GM12878 (cell line): ENCODE results near the gene C2orf68. TPM values are rescaled to one million over a fixed set of nuclear protein-coding genes. Genes with fewer than 3 reads are reported as not detected.

Source experiments
- ATAC-seq: fragments of 200-7000 bp; cut with Tn5 transposase; 3 replicates; pipeline ENCODE4 v1.9.1; 2020; ENCODE audit warnings: mild to moderate bottlenecking, moderate library complexity
- BruUV-seq: library from RNA; stranded (reverse); fragments of 400-500 nt; replicated peaks from 2 replicates; lab custom pipeline; 2021; lab: Mats Ljungman, UMichigan
- CTCF ChIA-PET: fragments of 300-600 bp; sonication (Branson Sonifier 250); formaldehyde crosslinking; extraction: SDS; loops from one replicate; lab custom pipeline; 2021; ENCODE audit warnings: inconsistent platforms; lab: Yijun Ruan, JAX
- POLR2A ChIA-PET: fragments of 350-600 bp; formaldehyde crosslinking; extraction: SDS; loops from one replicate; lab custom pipeline; 2021; ENCODE audit warnings: inconsistent platforms; lab: Charles Lee
- RAD21 ChIA-PET: fragments of 300-600 bp; sonication (Branson Sonifier 250); formaldehyde crosslinking; loops from one replicate; lab custom pipeline; 2023; ENCODE audit warnings: antibody characterized with exemption; ENCODE audit not compliant: unreplicated experiment; lab: Charles Lee
- SMC1A ChIA-PET: fragments of 300-600 bp; sonication (Branson Sonifier 250); formaldehyde crosslinking; loops from one replicate; lab custom pipeline; 2023; ENCODE audit not compliant: unreplicated experiment, uncharacterized antibody; lab: Charles Lee
- DNase-seq: peaks from one replicate; pipeline ENCODE4 v3.0.0-alpha.2; 2011; ENCODE audit warnings: low read depth, low spot score
- FAIRE-seq: peaks from 3 replicates; lab custom pipeline; 2011; peaks lifted over from hg19 to GRCh38; lab: Jason Lieb, UNC
- H2AFZ ChIP-seq: 2 replicates; pipeline ENCODE4 v1.6.0; 2011; ENCODE audit warnings: low read depth, low read length, control low read depth; ENCODE audit not compliant: control insufficient read depth
- H3K27ac ChIP-seq: 2 replicates; pipeline ENCODE4 v1.5.1; 2011; ENCODE audit warnings: control low read depth; ENCODE audit not compliant: control insufficient read depth, insufficient read depth
- H3K27me3 ChIP-seq, 2 experiments: replicated peaks in 1 of 2; 2 replicates each; pipeline versions ENCODE4 v1.6.0 to v1.6.1; 2011; ENCODE audit warnings: low read length in 1 of 2; ENCODE audit not compliant: control insufficient read depth in 2 of 2, insufficient read depth in 2 of 2
- H3K36me3 ChIP-seq, 2 experiments: 2 replicates each; pipeline ENCODE4 v1.5.1; 2011; ENCODE audit warnings: low read length in 1 of 2; ENCODE audit not compliant: control insufficient read depth in 2 of 2, insufficient read depth in 2 of 2
- H3K4me1 ChIP-seq: 2 replicates; pipeline ENCODE4 v1.6.1; 2011; ENCODE audit warnings: mild to moderate bottlenecking, low read length, moderate library complexity, mixed read lengths; ENCODE audit not compliant: control insufficient read depth, insufficient read depth
- H3K4me2 ChIP-seq: 2 replicates; pipeline ENCODE4 v1.6.0; 2011; ENCODE audit warnings: control low read depth; ENCODE audit not compliant: control insufficient read depth, insufficient read depth
- H3K4me3 ChIP-seq: fragments of 200-600 bp; sonication (generic); 2 replicates; pipeline ENCODE4 v1.5.1; 2016
- H3K79me2 ChIP-seq: 2 replicates; pipeline ENCODE4 v1.6.0; 2011; ENCODE audit warnings: low read length; ENCODE audit not compliant: control insufficient read depth, insufficient read depth
- H3K9ac ChIP-seq: 2 replicates; pipeline ENCODE4 v1.8.0; 2011; ENCODE audit warnings: low read length, control low read depth, mixed read lengths; ENCODE audit not compliant: control insufficient read depth, insufficient read depth
- H3K9me3 ChIP-seq: replicated peaks from 3 replicates; pipeline ENCODE4 v1.5.1; 2011; ENCODE audit warnings: mild to moderate bottlenecking, low read length; ENCODE audit not compliant: control insufficient read depth, insufficient read depth
- H4K20me1 ChIP-seq: 2 replicates; pipeline ENCODE4 v1.6.0; 2011; ENCODE audit not compliant: control insufficient read depth, insufficient read depth
- BCL11A ChIP-seq: IDR thresholded peaks from 2 replicates; pipeline ENCODE4 v1.6.1; 2011; ENCODE audit warnings: low read depth, low read length
- BHLHE40 ChIP-seq, 2 experiments: fragments of 450-650 bp in 1 of 2; IDR thresholded peaks; 2 replicates each; pipeline ENCODE4 v1.6.1; 2011 to 2017; ENCODE audit warnings: low read depth in 2 of 2, borderline replicate concordance in 1 of 2, improper control_type of control experiment in 1 of 2, low read length in 1 of 2, mild to moderate bottlenecking in 1 of 2
- CREB1 ChIP-seq: IDR thresholded peaks from 2 replicates; pipeline ENCODE4 v1.6.1; 2012; ENCODE audit warnings: low read depth, mild to moderate bottlenecking, inconsistent platforms
- DPF2 ChIP-seq: fragments of 450-650 bp; IDR thresholded peaks from 2 replicates; pipeline ENCODE4 v1.6.1; 2017; ENCODE audit warnings: mild to moderate bottlenecking
- IKZF2 ChIP-seq, 2 experiments: fragments of 450-650 bp; IDR thresholded peaks; 2 replicates each; pipeline ENCODE4 v1.6.1; 2017; ENCODE audit warnings: mild to moderate bottlenecking in 2 of 2, moderate library complexity in 2 of 2
- MXI1 ChIP-seq: fragments of 150-350 bp; IDR thresholded peaks from 2 replicates; pipeline ENCODE4 v1.6.1; 2011; ENCODE audit warnings: low read depth, mild to moderate bottlenecking, inconsistent platforms, low read length, improper control_type of control experiment
- NRF1 ChIP-seq: conservative IDR thresholded peaks from 2 replicates; pipeline ENCODE4 v1.6.1; 2011; ENCODE audit warnings: mild to moderate bottlenecking, low read depth, low read length, improper control_type of control experiment
- POLR2A ChIP-seq: IDR thresholded peaks from 2 replicates; pipeline ENCODE4 v1.6.1; 2011; ENCODE audit warnings: low read depth, mild to moderate bottlenecking, low read length
- RCOR1 ChIP-seq: conservative IDR thresholded peaks from 2 replicates; pipeline ENCODE4 v1.6.1; 2012; ENCODE audit warnings: low read depth, low read length, improper control_type of control experiment
- SPI1 ChIP-seq: IDR thresholded peaks from 2 replicates; pipeline ENCODE4 v1.6.1; 2011; ENCODE audit warnings: low read depth, mild to moderate bottlenecking, low read length, moderate library complexity, borderline replicate concordance; ENCODE audit not compliant: insufficient read depth
- YY1 ChIP-seq: IDR thresholded peaks from 2 replicates; pipeline ENCODE4 v1.6.1; 2011; ENCODE audit warnings: low read depth, mild to moderate bottlenecking, low read length
- ZBED1 ChIP-seq: IDR thresholded peaks from 2 replicates; pipeline ENCODE4 v1.6.1; 2016; ENCODE audit warnings: borderline replicate concordance
- WGBS: methylation state at CpG from one replicate; pipeline ENCODE4 v1.1.6; 2016; ENCODE audit warnings: low lambda C conversion rate; ENCODE audit not compliant: insufficient replicate concordance, insufficient coverage; ENCODE audit errors: missing lambda C conversion rate; 5-methylcytosine and 5-hydroxymethylcytosine counted together
- in situ Hi-C: fragments of 300-500 bp; cut with MboI; formaldehyde crosslinking; loops from 9 replicates; pipeline ENCODE4 v1.14.3; 2018; ENCODE audit warnings: mixed read lengths
- intact Hi-C: fragments of 100-400 bp; cut with micrococcal nuclease; formaldehyde crosslinking; loops from one replicate; pipeline ENCODE4 v1.14.2; 2022; ENCODE audit not compliant: unreplicated experiment
- polyA plus RNA-seq, 11 experiments: library from polyadenylated mRNA; depleted of rRNA in 4 of 11; unstranded in 6 of 11; stranded (reverse) in 5 of 11; fragments of >200 nt; fragmentation: Nextera tagmentation in 4 of 11; fragmentation: Illumina TruSeq in 1 of 11; extraction: Ambion mirVana in 4 of 11; extraction: Trizol in 1 of 11; gene quantifications; 1 replicate in 1 of 11; 2 replicates in 10 of 11; pipeline versions ENCODE4 v1.2.1 to v1.2.3, GENCODE V29; 2011 to 2016; ENCODE audit warnings: inconsistent platforms in 2 of 11, missing spikeins in 2 of 11, low read depth in 1 of 11
- total RNA-seq, 4 experiments: library from RNA; depleted of rRNA in 3 of 4; stranded (reverse); fragments of >200 nt in 3 of 4; fragmentation: Illumina TruSeq in 1 of 4; extraction: Trizol in 1 of 4; gene quantifications; 2 replicates each; pipeline versions ENCODE4 v1.2.1 to v1.2.3, GENCODE V29; 2013 to 2021
- TF ChIP-seq, protein P1 (sequence below): fragments of 450-650 bp; conservative IDR thresholded peaks from 2 replicates; pipeline ENCODE4 v1.6.1; 2017; ENCODE audit warnings: mild to moderate bottlenecking, moderate library complexity
- TF ChIP-seq, protein P2 (sequence below): IDR thresholded peaks from 2 replicates; pipeline ENCODE4 v1.6.1; 2012; ENCODE audit warnings: low read length, inconsistent platforms
- TF ChIP-seq, protein P3 (sequence below): fragments of 450-650 bp; IDR thresholded peaks from 2 replicates; pipeline ENCODE4 v1.6.1; 2017; ENCODE audit warnings: mild to moderate bottlenecking, moderate library complexity

The C2orf68 gene
- total and polyA plus RNA-seq, 10 of the 15 experiments (the other 5 are each of a cell fraction or from before 2014, with no cell fraction given) = 12.7 to 56.1 (median 28.4) TPM

DNA sequence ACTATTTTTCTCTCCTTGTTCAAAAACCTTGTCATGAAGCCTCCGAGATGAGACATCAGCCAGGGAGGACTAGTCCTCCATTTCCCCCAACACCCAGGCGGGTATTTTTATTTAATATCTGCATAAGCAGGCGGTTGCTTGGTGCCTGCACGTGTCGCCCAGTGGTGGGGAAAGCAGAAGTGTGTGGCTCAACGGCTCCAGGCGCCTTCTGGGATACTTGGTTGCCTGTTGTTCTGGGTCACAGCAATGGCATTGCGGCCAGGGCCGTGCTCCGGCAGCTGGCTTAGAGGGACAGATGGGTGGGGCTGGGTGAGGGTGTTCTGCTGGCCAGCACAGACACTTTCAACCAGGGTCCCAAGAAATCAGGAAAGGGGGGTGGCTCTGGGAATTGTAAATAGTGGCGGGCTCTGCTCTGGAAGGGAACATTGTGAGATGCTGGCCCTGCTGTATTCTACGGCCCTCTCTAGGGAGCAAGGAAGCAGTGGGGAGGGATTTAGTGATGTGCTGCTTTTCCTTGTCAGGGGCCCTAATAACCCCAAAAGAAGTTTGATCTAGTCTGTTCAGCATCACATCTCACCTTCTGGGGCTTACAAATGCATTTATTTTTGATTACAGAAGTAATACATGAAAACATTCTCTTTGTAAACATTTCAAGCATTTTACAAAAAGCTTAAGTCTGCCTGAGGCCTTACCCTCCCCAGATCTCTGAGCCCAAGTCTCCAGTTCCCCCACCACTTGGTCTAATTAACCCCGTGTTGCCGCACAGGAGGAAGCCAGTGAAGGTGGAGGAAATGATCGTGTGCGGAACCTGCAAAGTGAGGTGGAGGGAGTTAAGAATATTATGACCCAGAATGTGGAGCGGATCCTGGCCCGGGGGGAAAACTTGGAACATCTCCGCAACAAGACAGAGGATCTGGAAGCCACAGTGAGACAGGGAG, 33.4 kb downstream of the C2orf68 start:
- peaks cover 26% of the 10 kb centered on the region for H3K79me2 ChIP-seq
- WGBS = 18% methylated on average over 19 of the region's 19 CpGs
- no peaks in the 10 kb centered on the region for H3K27me3 ChIP-seq
- peak overlapping the region; percentile 77 for H3K27ac ChIP-seq
- peak overlapping the region; percentile 82 for H3K9ac ChIP-seq
- peaks cover 14% of the 10 kb centered on the region for H3K4me1 ChIP-seq
- FAIRE-seq (peak; percentile 7), ATAC-seq (peak; percentile 74), DNase-seq (no peak)
- intact Hi-C loops (no loop called here), in situ Hi-C loops (no loop called here)
- CTCF ChIA-PET = interaction anchor here (0.7 to 1.9 kb wide), 8 partner anchors 9 to 159 kb away, joined by 3 to 6 read pairs (median 4); partner anchors contain the start of gene RNF181
- SMC1A ChIA-PET = interaction anchor here (0.6 to 4.4 kb wide), 16 partner anchors 7 to 260 kb away, joined by 3 to 20 read pairs (median 5); partner anchors contain the start of genes MAT2A and RNF181
- H3K36me3 ChIP-seq = peaks cover 0 to 6% of the 10 kb centered on the region in 2 experiments; a peak in 2 of 4 replicates
- TF ChIP-seq SPI1 = peak; percentile 70; the same call in 1 of the 2 replicates
- no peak for TF ChIP-seq NRF1
- TF ChIP-seq, protein P1, sequence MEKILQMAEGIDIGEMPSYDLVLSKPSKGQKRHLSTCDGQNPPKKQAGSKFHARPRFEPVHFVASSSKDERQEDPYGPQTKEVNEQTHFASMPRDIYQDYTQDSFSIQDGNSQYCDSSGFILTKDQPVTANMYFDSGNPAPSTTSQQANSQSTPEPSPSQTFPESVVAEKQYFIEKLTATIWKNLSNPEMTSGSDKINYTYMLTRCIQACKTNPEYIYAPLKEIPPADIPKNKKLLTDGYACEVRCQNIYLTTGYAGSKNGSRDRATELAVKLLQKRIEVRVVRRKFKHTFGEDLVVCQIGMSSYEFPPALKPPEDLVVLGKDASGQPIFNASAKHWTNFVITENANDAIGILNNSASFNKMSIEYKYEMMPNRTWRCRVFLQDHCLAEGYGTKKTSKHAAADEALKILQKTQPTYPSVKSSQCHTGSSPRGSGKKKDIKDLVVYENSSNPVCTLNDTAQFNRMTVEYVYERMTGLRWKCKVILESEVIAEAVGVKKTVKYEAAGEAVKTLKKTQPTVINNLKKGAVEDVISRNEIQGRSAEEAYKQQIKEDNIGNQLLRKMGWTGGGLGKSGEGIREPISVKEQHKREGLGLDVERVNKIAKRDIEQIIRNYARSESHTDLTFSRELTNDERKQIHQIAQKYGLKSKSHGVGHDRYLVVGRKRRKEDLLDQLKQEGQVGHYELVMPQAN = peak; percentile 36; the same call in 1 of the 2 replicates
- TF ChIP-seq DPF2 = 0 out of 2 replicates have a peak, but pooled peaks have one; percentile 15
- TF ChIP-seq, protein P2, sequence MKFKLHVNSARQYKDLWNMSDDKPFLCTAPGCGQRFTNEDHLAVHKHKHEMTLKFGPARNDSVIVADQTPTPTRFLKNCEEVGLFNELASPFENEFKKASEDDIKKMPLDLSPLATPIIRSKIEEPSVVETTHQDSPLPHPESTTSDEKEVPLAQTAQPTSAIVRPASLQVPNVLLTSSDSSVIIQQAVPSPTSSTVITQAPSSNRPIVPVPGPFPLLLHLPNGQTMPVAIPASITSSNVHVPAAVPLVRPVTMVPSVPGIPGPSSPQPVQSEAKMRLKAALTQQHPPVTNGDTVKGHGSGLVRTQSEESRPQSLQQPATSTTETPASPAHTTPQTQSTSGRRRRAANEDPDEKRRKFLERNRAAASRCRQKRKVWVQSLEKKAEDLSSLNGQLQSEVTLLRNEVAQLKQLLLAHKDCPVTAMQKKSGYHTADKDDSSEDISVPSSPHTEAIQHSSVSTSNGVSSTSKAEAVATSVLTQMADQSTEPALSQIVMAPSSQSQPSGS = no peak
- TF ChIP-seq CREB1 = no peak
- peak; percentile 88 to 93 for TF ChIP-seq BHLHE40 (IDR thresholded peaks at IDR 0.05; ENCODE audit: borderline replicate concordance in 1 of 2, low read depth in 2 of 2, low read length in 1 of 2)
- no peak for TF ChIP-seq ZBED1
- TF ChIP-seq BCL11A = no peak
- TF ChIP-seq YY1 = 0 out of 2 replicates have a peak, but pooled peaks have one; percentile 10
- TF ChIP-seq IKZF2 (IDR thresholded peaks at IDR 0.05) = 0 out of 4 replicates have a peak, but pooled peaks of 1 of the 2 experiments have one; percentile 12
- no peak for TF ChIP-seq RCOR1
- peak; percentile 42; the same call in 1 of the 2 replicates for TF ChIP-seq POLR2A
- TF ChIP-seq MXI1 = peak; percentile 80
- TF ChIP-seq, protein P3, sequence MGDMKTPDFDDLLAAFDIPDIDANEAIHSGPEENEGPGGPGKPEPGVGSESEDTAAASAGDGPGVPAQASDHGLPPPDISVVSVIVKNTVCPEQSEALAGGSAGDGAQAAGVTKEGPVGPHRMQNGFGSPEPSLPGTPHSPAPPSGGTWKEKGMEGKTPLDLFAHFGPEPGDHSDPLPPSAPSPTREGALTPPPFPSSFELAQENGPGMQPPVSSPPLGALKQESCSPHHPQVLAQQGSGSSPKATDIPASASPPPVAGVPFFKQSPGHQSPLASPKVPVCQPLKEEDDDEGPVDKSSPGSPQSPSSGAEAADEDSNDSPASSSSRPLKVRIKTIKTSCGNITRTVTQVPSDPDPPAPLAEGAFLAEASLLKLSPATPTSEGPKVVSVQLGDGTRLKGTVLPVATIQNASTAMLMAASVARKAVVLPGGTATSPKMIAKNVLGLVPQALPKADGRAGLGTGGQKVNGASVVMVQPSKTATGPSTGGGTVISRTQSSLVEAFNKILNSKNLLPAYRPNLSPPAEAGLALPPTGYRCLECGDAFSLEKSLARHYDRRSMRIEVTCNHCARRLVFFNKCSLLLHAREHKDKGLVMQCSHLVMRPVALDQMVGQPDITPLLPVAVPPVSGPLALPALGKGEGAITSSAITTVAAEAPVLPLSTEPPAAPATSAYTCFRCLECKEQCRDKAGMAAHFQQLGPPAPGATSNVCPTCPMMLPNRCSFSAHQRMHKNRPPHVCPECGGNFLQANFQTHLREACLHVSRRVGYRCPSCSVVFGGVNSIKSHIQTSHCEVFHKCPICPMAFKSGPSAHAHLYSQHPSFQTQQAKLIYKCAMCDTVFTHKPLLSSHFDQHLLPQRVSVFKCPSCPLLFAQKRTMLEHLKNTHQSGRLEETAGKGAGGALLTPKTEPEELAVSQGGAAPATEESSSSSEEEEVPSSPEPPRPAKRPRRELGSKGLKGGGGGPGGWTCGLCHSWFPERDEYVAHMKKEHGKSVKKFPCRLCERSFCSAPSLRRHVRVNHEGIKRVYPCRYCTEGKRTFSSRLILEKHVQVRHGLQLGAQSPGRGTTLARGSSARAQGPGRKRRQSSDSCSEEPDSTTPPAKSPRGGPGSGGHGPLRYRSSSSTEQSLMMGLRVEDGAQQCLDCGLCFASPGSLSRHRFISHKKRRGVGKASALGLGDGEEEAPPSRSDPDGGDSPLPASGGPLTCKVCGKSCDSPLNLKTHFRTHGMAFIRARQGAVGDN = peak; percentile 83
- H3K4me2 ChIP-seq = peak overlapping the region; percentile 85
- no TSS peak for BruUV-seq
- no peaks in the 10 kb centered on the region for H3K9me3 ChIP-seq
- RAD21 ChIA-PET = interaction anchor here (0.7 to 1.8 kb wide), 8 partner anchors 9 to 224 kb away, joined by 3 to 9 read pairs (median 4); partner anchors contain the start of genes ELMOD3, GGCX, RETSAT and RNF181
- peak overlapping the region; percentile 77 for H3K4me3 ChIP-seq
- no peaks in the 10 kb centered on the region for H4K20me1 ChIP-seq
- peak overlapping the region; percentile 61 for H2AFZ ChIP-seq
- POLR2A ChIA-PET = interaction anchor here (0.6 to 4.6 kb wide), 10 partner anchors 9 to 224 kb away, joined by 3 to 57 read pairs (median 4); partner anchors contain the start of genes C2orf68, ELMOD3, RETSAT and RNF181
